HCT116 (cell line): ENCODE data around the gene RFXANK. TPM values are rescaled to one million over a fixed set of nuclear protein-coding genes. Genes with fewer than 3 reads are reported as not detected.

Source experiments
- ATAC-seq: fragments of 200-7000 bp; cut with Tn5 transposase; 2 replicates; pipeline ENCODE4 v1.9.1; 2020; ENCODE audit warnings: mild to moderate bottlenecking, moderate library complexity
- BruUV-seq: library from RNA; stranded (reverse); fragments of 400-500 nt; replicated peaks from 2 replicates; lab custom pipeline; 2021; lab: Mats Ljungman, UMichigan
- CTCF ChIA-PET: fragments of 300-600 bp; sonication (Branson Sonifier 250); formaldehyde crosslinking; loops from one replicate; lab custom pipeline; 2021; ENCODE audit warnings: antibody characterized with exemption; lab: Charles Lee
- POLR2A ChIA-PET: fragments of 300-600, 350-600 bp; sonication (Branson Sonifier 250); formaldehyde crosslinking; loops from one replicate; lab custom pipeline; 2021; ENCODE audit warnings: antibody characterized with exemption; lab: Charles Lee
- RAD21 ChIA-PET, 2 experiments: fragments of 300-600 bp; sonication (Branson Sonifier 250); formaldehyde crosslinking; loops; one replicate each; lab custom pipeline; 2023; ENCODE audit warnings: low total read pairs in 2 of 2; ENCODE audit not compliant: uncharacterized antibody in 2 of 2, unreplicated experiment in 2 of 2, low non-redundant PET in 1 of 2; lab: Charles Lee
- DNase-seq: peaks from one replicate; pipeline ENCODE4 v3.0.0-alpha.2; 2010; ENCODE audit warnings: low read depth, low spot score
- H2AFZ ChIP-seq: fragments of 200-600 bp; shearing (Covaris generic), sonication (generic); 2 replicates; pipeline ENCODE4 v1.6.1; 2017; ENCODE audit warnings: low read depth, mixed run types, mixed read lengths, antibody characterized with exemption, low read length; ENCODE audit not compliant: poor library complexity, severe bottlenecking
- H3K27ac ChIP-seq: 2 replicates; pipeline ENCODE4 v1.5.1; 2012; ENCODE audit warnings: low read depth, low read length
- H3K27me3 ChIP-seq: fragments of 200-600 bp; sonication (generic); 2 replicates; pipeline ENCODE4 v1.6.1; 2016; ENCODE audit warnings: mixed run types, low read length, mixed read lengths; ENCODE audit not compliant: insufficient read depth
- H3K36me3 ChIP-seq, 2 experiments: fragments of 200-500 bp in 1 of 2; fragments of 200-600 bp in 1 of 2; sonication (Bioruptor generic) in 1 of 2; sonication (generic) in 1 of 2; 2 replicates each; pipeline versions ENCODE4 v1.5.1 to v1.6.1; 2014 to 2016; ENCODE audit warnings: low read length in 2 of 2, inconsistent platforms in 1 of 2, mixed read lengths in 1 of 2, mixed run types in 1 of 2; ENCODE audit not compliant: insufficient read depth in 2 of 2, control insufficient read depth in 1 of 2
- H3K4me1 ChIP-seq, 2 experiments: fragments of 200-600 bp in 1 of 2; sonication (generic) in 1 of 2; 2 replicates each; pipeline versions ENCODE4 v1.5.1 to v1.6.1; 2012 to 2017; ENCODE audit warnings: low read length in 2 of 2, inconsistent platforms in 1 of 2, mild to moderate bottlenecking in 1 of 2, mixed read lengths in 1 of 2, mixed run types in 1 of 2, moderate library complexity in 1 of 2; ENCODE audit not compliant: insufficient read depth in 2 of 2, control insufficient read depth in 1 of 2
- H3K4me2 ChIP-seq: fragments of 200-600 bp; sonication (generic); 2 replicates; pipeline ENCODE4 v1.6.1; 2017; ENCODE audit warnings: mixed run types, low read length, mixed read lengths
- H3K4me3 ChIP-seq, 2 experiments: fragments of 200-600 bp in 1 of 2; sonication (generic) in 1 of 2; replicated peaks in 1 of 2; 2 replicates each; pipeline ENCODE4 v1.5.1; 2011 to 2016; ENCODE audit warnings: low read length in 2 of 2, control low read depth in 1 of 2, low read depth in 1 of 2, mild to moderate bottlenecking in 1 of 2, mixed read lengths in 1 of 2, mixed run types in 1 of 2
- H3K79me2 ChIP-seq: fragments of 200-600 bp; sonication (generic); 2 replicates; pipeline ENCODE4 v1.6.1; 2017; ENCODE audit warnings: mild to moderate bottlenecking, mixed run types, low read length, moderate library complexity, mixed read lengths; ENCODE audit not compliant: insufficient read depth
- H3K9ac ChIP-seq: fragments of 200-600 bp; sonication (generic); 2 replicates; pipeline ENCODE4 v1.6.1; 2016; ENCODE audit warnings: low read length, mixed read lengths
- H3K9me2 ChIP-seq: fragments of 200-600 bp; sonication (generic), shearing (Covaris generic); 2 replicates; pipeline ENCODE4 v1.6.1; 2017; ENCODE audit warnings: mixed run types, mild to moderate bottlenecking, moderate library complexity; ENCODE audit not compliant: insufficient read depth
- H3K9me3 ChIP-seq, 2 experiments: fragments of 200-500 bp in 1 of 2; fragments of 200-600 bp in 1 of 2; sonication (Bioruptor generic) in 1 of 2; sonication (generic) in 1 of 2; 2 replicates each; pipeline ENCODE4 v1.6.1; 2014 to 2017; ENCODE audit warnings: low read length in 2 of 2, mixed read lengths in 2 of 2, inconsistent platforms in 1 of 2, low read depth in 1 of 2, mild to moderate bottlenecking in 1 of 2, mixed run types in 1 of 2, moderate library complexity in 1 of 2; ENCODE audit not compliant: control insufficient read depth in 1 of 2, insufficient read depth in 1 of 2
- H4K20me1 ChIP-seq: fragments of 200-600 bp; sonication (generic), shearing (Covaris generic); 2 replicates; pipeline ENCODE4 v1.6.1; 2017; ENCODE audit warnings: mixed run types, mild to moderate bottlenecking, moderate library complexity; ENCODE audit not compliant: insufficient read depth
- ATF3 ChIP-seq: IDR thresholded peaks from 2 replicates; pipeline ENCODE4 v1.6.1; 2012
- ELF1 ChIP-seq: IDR thresholded peaks from 2 replicates; pipeline ENCODE4 v1.6.1; 2012; ENCODE audit warnings: low read depth, borderline replicate concordance
- EZH2phosphoT487 ChIP-seq: fragments of 200-600 bp; IDR thresholded peaks from 2 replicates; pipeline ENCODE4 v1.6.1; 2018; ENCODE audit warnings: antibody characterized with exemption, borderline replicate concordance
- JUND ChIP-seq: IDR thresholded peaks from 2 replicates; pipeline ENCODE4 v1.6.1; 2012
- POLR2AphosphoS5 ChIP-seq: IDR thresholded peaks from 2 replicates; pipeline ENCODE4 v1.6.1; 2011; ENCODE audit warnings: mild to moderate bottlenecking, low read depth, low read length, moderate library complexity
- RAD21 ChIP-seq: IDR thresholded peaks from 2 replicates; pipeline ENCODE4 v1.6.1; 2012; ENCODE audit warnings: low read depth, mild to moderate bottlenecking
- SIN3A ChIP-seq: IDR thresholded peaks from 2 replicates; pipeline ENCODE4 v1.6.1; 2012; ENCODE audit warnings: low read depth
- SP1 ChIP-seq: IDR thresholded peaks from 2 replicates; pipeline ENCODE4 v1.6.1; 2012; ENCODE audit warnings: low read depth
- SRF ChIP-seq: IDR thresholded peaks from 2 replicates; pipeline ENCODE4 v1.6.1; 2012; ENCODE audit warnings: low read depth
- YY1 ChIP-seq: IDR thresholded peaks from 2 replicates; pipeline ENCODE4 v1.6.1; 2011; ENCODE audit warnings: low read length, low read depth, moderate library complexity, mild to moderate bottlenecking; ENCODE audit not compliant: insufficient replicate concordance; ENCODE audit errors: extremely low read depth
- ZBTB33 ChIP-seq: IDR thresholded peaks from 2 replicates; pipeline ENCODE4 v1.6.1; 2011; ENCODE audit warnings: mild to moderate bottlenecking, low read length, moderate library complexity; ENCODE audit not compliant: insufficient replicate concordance; ENCODE audit errors: extremely low read depth
- intact Hi-C: fragments of 100-400 bp; cut with micrococcal nuclease; formaldehyde crosslinking; loops from 2 replicates; pipeline ENCODE4 v1.10.0; 2022
- total RNA-seq: library from RNA; stranded (reverse); gene quantifications from one replicate; pipeline ENCODE4 v1.2.1, GENCODE V29; 2021; ENCODE audit not compliant: unreplicated experiment

The RFXANK gene
- total RNA-seq, 1 experiment from 2014 or later: 78.9 TPM

GRCh38 chr19:19160461-19161035 is 31.5 kb upstream of the RFXANK start:
- H3K36me3 ChIP-seq: no peaks in the 10 kb centered on the region
- intact Hi-C loops: no loop called here
- DNase-seq (no peak), ATAC-seq (no peak)
- ChIA-PET POLR2A (no interaction called here), CTCF (no interaction called here), RAD21 (no interaction called here)
- H2AFZ ChIP-seq: no peak overlapping the region
- H3K9me3 ChIP-seq: no peaks in the 10 kb centered on the region
- no TSS peak for BruUV-seq
- no peaks in the 10 kb centered on the region for H3K79me2 ChIP-seq
- no peaks in the 10 kb centered on the region for H3K9me2 ChIP-seq
- TF ChIP-seq SIN3A (no peak), ZBTB33 (no peak), EZH2phosphoT487 (no peak), RAD21 (no peak), ATF3 (no peak), ELF1 (no peak), SRF (no peak), JUND (no peak), YY1 (no peak), SP1 (no peak), POLR2AphosphoS5 (no peak)
- no peaks in the 10 kb centered on the region for H4K20me1 ChIP-seq
- H3K9ac ChIP-seq: no peak overlapping the region
- no peaks in the 10 kb centered on the region for H3K27me3 ChIP-seq
- H3K4me2 ChIP-seq: no peak overlapping the region
- H3K4me1 ChIP-seq: no peaks in the 10 kb centered on the region
- H3K4me3 ChIP-seq: no peak overlapping the region
- no peak overlapping the region for H3K27ac ChIP-seq
